ENCODE data around the gene SHOX.
"Not testable (repeated sequence)": the region's sequence is repeated elsewhere in the genome, so short reads cannot be mapped to it uniquely, and the experiment has no call there.

Gene SHOX

DNA sequence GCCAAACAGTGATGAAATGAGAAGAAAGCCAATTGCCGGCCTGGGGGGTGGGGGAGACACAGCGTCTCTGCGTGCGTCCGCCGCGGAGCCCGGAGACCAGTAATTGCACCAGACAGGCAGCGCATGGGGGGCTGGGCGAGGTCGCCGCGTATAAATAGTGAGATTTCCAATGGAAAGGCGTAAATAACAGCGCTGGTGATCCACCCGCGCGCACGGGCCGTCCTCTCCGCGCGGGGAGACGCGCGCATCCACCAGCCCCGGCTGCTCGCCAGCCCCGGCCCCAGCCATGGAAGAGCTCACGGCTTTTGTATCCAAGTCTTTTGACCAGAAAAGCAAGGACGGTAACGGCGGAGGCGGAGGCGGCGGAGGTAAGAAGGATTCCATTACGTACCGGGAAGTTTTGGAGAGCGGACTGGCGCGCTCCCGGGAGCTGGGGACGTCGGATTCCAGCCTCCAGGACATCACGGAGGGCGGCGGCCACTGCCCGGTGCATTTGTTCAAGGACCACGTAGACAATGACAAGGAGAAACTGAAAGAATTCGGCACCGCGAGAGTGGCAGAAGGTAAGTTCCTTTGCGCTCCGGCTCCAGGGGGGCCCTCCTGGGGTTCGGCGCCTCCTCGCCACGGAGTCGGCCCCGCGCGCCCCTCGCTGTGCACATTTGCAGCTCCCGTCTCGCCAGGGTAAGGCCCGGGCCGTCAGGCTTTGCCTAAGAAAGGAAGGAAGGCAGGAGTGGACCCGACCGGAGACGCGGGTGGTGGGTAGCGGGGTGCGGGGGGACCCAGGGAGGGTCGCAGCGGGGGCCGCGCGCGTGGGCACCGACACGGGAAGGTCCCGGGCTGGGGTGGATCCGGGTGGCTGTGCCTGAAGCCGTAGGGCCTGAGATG is at the start of gene SHOX:
TSS of gene SHOX (plus strand) at position 180 of the 885 bp plus-strand sequence. CDS start at position 287, 107 bp downstream.
- DNase-seq (ENCODE audit: low read depth in 2 of 2), result no peak

DNA sequence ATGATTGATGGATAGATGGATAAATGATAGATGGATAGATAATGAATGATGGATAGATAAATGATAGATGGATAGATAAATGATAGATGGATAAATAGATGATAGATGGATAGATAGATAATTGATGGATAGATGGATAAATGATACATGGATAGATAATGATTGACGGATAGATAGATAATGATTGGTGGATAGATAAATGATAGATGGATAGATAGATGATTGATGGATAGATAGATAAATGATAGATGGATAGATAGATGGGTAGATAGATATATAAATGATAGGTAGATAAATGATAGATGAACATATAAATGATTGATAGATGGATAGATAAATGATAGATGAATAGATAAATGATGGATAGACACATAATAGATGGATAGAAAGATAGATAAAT is 49.5 kb upstream of the SHOX start:
- DNase-seq (ENCODE audit: low read depth in 2 of 2), result no peak

DNA sequence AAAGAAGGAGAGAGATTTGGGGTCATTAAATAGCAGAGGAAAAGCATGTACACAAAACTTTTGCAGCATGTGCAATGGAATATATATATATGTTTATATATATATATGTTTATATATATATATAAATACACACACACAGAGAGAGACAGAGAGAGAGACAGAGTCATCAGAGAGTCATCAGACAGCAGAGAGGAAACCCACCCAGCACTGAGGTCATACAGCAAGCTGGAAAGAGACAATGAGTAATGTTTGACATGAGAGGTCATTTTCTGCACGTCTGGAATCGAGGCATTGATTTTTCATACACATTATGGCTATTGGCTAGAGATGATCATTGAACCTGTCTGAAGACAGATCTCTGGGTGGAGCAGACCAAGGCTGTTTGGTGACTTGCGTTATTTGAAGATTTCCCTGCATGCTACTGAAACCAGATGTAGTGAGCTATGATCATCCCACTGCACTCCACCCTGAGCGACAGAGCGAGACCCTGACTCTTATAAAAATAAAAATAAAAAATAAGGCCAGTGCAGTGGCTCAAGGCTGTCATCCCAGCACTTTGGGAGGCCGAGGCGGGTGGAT is 48.8 kb upstream of the SHOX start:
- DNase-seq (ENCODE audit: low read depth in 2 of 2), result no peak

DNA sequence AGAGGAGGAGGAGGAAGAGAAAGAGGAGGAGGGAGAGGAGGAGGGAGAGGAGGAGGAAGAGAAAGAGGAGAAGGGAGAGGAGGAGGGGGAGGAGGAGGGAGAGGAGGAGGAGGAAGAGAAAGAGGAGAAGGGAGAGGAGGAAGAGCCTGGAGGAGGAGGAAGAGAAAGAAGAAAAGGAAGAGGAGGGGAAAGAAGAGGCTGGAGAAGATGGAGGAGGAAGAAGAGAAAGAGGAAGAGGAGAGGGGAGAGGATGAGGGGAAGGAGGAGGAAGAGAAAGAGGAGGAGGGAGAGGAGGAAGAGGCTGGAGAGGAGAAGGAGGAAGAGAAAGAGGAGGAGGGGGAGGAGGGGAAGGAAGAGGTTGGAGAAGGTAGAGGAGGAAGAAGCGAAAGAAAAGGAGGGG is 46.0 kb upstream of the SHOX start:
- DNase-seq (ENCODE audit: low read depth in 2 of 2), result no peak

DNA sequence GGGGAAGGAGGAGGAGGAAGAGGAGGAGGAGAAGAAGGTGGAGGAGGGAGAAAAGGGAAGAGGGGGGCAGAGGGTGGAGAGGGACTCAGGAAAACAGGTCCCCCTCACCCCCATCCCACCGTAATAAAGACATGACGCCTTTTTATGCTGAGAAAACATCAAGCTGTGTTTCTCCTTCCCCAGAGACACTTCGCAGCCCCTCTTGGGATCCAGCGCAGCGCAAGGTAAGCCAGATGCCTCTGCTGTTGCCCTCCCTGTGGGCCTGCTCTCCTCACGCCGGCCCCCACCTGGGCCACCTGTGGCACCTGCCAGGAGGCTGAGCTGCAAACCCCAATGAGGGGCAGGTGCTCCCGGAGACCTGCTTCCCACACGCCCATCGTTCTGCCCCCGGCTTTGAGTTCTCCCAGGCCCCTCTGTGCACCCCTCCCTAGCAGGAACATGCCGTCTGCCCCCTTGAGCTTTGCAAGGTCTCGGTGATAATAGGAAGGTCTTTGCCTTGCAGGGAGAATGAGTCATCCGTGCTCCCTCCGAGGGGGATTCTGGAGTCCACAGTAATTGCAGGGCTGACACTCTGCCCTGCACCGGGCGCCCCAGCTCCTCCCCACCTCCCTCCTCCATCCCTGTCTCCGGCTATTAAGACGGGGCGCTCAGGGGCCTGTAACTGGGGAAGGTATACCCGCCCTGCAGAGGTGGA is 45.3 kb upstream of the SHOX start:
- no peak for DNase-seq (ENCODE audit: low read depth in 2 of 2)

DNA sequence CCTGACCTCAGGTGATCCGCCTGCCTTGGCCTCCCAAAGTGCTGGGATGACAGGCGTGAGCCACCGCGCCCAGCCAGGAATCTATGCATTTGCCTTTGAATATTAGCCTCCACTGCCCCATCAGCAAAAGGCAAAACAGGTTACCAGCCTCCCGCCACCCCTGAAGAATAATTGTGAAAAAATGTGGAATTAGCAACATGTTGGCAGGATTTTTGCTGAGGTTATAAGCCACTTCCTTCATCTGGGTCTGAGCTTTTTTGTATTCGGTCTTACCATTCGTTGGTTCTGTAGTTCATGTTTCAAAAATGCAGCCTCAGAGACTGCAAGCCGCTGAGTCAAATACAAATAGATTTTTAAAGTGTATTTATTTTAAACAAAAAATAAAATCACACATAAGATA is 44.2 kb upstream of the SHOX start:
- DNase-seq (ENCODE audit: low read depth in 2 of 2), result no peak

DNA sequence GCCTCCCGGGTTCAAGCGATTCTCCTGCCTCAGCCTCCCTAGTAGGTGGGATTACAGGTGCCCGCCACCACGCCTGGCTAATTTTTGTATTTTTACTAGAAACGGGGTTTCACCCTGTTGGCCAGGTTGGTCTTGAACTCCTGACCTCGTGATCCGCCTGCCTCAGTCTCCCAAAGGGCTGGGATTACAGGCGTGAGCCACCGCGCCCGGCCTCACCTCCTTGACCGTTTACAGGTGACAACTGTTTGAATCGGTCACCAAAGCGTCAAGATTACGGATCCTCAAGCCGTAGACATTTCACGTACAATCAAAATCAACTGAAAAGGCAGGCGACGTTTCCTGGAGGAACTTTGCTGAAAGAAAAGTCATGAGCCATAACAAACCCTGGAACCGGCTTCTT is 41.3 kb upstream of the SHOX start:
- not testable (repeated sequence) for DNase-seq (ENCODE audit: low read depth in 2 of 2)

DNA sequence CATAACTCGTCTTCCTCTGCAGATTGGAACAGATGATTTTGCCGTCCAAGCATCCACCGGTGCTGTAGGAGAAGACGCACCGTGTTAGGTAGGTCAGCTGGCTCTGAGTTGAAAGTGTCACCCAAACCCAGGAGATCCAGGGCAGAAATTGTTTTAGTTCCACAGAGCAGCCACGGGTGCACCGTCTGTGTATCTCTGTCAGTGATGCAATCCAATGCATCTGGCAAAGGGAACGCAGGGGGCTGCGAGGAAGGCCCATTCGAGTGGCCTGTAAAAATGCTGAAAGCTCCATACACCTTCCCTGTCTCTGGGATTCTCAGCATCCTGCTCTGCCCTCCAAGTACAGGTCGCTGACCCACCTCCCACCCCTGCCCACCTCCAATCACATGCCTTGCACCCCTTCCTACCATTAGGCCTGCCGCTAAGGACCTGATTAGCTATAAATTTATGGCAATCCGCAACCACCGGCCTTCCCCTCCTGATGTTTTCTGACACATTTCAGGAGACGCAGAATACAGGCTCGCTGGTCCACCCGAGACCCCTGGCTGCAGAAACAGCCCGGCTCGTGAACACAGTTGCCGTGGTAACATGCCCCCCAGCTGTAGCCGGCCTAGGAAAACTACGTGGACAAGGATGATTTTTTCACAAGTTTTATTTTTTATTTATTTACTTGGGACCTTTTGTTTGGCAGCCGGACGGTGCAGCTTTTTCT is 39.7 kb upstream of the SHOX start:
- no peak for DNase-seq (ENCODE audit: low read depth in 2 of 2)

DNA sequence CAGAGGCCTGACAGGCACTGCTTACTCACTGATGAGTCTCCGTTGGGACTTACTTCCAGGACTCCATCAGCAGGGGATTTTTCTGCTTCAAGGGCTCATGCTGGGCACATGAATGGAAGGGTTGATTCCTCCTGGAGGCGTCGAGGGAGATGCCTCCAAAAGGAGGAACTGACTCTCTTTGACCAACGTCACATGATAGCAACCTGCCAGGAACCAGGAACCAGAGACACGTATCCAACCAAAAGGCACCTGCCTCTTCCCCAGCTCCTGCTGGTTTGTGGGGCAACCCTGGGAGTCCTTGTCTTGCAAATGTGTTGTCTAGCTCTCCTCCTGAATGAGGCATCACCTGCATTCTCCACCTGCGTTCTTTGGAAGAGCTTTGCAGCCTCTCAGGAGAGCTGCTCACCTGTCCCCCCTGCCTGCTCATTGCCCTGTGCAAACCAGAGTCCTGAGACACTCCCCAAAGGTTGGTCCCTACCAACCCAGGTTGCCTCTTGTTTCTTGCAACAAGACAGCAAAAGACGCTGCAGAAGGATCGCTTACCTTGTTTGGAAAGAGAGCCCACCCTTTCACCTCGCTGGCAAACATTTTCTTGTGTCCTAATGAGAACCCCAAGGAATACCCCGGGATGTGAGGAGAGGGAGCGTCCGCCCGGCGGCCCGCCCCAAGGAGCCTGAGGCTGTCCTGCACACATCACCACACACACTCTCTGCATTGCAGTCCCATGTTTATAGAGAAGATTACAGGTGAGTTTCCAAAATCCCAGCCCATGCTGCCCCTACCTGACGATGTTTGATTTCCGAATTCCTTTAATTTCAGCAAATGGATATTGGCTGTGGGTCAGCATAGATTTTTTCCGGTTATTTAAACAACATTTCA is 30.5 kb upstream of the SHOX start:
- DNase-seq (ENCODE audit: low read depth in 2 of 2), result no peak

DNA sequence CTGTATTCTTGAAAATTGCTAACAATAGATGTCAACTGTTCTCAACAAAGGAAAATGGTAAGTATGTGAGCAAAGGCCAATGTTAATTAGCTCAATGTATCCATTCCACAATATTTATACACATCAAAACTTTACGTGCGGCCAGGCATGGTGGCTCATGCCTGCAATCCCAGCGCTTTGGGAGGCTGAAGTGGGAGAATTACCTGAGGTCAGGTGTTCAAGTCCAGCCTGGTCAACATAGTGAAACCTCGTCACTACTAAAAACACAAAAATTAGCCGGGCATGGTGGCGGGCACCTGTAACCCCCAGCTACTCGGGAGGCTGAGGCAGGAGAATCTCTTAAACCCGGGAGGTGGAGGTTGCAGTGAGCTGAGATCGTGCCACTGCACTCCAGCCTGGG is 27.6 kb upstream of the SHOX start:
- not testable (repeated sequence) for DNase-seq (ENCODE audit: low read depth in 2 of 2)

DNA sequence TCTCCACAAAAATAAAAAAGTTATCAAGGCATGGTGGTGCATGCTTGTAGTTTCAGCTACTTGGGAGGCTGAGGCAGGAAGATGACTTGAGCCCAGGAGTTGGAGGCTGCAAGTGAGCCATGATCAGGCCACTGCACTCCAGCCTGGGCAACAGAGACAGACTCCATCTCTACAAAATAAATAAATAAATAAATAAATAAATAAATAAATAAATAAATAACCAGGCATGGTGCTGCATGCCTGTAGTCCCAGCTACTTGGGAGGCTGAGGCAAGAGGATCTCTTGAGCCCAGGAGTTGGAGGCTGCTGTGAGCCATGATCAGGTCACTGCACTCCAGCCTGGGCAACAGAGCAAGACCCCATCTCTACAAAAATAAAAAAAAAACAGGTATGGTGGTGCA is 26.0 kb upstream of the SHOX start:
- not testable (repeated sequence) for DNase-seq (ENCODE audit: low read depth in 2 of 2)

DNA sequence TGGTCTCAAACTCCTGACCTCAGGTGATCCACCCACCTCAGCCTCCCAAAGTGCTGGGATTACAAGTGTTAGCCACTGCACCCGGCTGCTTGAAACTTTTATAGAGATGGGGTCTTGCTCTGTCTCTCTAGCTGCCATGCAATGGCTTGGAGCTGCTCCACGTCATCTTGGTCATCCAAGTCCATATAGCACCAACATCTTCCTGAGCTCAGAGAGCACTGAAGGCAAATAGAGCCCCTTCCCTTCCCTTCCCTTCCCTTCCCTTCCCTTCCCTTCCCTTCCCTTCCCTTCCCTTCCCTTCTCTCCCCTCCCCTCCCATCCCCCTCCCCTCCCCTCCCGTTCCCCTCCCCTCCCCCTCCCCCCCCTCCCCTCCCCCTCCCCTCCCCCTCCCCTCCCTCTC is 22.5 kb upstream of the SHOX start:
- not testable (repeated sequence) for DNase-seq (ENCODE audit: low read depth in 2 of 2)

DNA sequence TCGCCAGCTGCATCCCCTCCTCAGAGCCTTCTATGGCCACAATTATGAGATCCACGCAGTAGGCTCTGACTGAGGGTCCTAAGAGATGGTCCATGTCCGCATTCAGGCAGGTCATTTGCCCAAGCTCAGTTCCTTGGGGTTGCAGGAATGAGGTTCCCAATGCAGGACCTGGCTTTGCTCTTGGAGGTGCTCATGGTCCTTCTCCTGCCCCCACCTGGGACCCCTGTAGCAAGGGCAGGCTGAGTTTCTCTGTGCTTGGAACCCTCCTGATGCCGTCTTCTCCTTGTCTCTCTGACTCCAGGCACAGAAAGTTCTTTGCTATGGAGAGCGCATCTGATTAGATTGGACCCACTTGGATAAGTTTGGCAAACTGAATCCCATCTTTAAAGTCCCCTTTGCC is 16.5 kb upstream of the SHOX start:
- no peak for DNase-seq (ENCODE audit: low read depth in 2 of 2)

DNA sequence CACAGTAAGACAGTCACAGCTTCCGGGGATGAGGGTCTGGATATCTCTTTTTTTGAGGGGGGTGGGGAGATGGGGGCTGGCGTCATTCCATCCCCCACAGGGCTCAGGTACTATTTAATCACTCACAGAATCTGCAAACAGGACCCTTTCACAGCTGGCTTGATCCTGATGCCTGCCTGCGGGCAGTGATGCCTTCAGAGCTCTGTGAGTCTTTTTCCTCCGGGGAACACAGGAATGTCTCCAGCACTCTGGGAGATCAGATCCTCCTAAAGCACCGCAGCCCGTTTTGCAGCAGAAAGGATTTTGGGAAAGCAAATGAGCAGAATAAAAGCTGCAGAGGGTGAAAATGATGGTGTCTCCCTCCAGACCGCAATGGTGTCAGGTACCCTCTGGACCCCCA is 13.2 kb upstream of the SHOX start:
- DNase-seq (ENCODE audit: low read depth in 2 of 2), result no peak

DNA sequence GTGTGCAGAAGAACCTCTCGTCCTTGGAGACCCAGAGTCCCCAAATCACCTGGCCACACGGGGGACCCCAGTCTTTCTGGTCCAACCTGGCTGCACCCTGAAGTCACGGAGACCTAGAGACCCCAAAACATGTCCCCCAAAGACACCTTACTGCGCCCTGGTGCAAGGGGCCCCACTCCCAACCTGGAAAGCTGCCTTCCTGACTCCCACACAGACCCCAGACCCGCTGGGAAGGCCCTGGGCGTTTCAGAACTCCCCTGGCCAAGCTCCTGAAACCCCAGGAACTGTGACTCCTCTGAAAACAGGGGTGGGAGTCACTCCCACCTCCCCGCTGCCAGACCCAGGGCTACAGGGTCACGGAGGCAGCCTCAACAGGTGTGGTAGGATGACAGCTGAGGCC is 12.7 kb upstream of the SHOX start:
- DNase-seq (ENCODE audit: low read depth in 2 of 2), result no peak

DNA sequence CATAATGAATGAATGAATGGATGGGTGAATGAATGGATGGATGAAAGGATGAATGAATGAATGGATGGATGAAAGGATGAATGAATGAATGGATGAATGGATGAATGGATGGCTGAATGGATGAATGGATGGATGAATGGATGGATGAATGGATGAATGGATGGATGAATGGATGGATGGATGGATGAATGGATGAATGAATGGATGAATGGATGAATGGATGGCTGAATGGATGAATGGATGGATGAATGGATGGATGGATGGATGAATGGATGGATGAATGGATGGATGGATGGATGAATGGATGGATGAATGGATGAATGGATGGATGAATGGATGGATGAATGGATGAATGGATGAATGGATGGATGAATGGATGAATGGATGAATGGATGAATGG is 12.3 kb upstream of the SHOX start:
- DNase-seq (ENCODE audit: low read depth in 2 of 2), result not testable (repeated sequence)

DNA sequence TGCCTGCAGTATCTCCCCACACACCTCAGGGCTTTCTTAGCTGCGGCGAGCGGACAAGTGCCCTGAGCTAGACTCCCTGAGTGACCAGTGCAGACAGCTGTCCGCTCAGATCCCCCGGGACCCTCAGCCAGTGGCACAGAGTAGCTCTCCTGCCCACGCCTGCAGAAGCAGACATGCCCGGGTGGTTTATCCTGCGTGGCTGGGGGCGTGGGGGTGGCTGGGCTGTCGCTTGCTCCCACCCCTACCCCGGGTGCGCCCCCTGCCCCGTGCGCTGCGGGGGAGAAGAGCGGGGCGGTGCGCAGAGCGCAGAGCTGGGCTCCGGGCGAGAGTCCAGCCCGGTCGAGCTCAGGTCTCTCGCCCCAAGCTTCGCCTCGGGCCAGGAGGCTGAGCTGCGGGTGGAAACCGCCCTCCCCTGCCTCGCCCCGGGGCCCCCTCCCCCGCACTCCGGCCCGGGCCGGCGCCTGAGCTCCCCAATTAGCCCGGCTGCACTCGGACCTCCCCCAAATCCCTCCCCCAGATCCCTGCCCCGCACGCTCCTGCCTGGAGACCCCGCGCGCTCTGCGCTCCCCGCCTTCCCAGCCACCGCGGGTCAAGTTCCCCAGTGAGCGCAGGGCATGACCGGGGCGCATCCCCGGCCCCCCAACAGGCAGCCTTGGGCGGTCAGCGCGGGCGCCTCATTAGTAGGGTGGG is 11.7 kb upstream of the SHOX start:
- no peak for DNase-seq (ENCODE audit: low read depth in 2 of 2)

DNA sequence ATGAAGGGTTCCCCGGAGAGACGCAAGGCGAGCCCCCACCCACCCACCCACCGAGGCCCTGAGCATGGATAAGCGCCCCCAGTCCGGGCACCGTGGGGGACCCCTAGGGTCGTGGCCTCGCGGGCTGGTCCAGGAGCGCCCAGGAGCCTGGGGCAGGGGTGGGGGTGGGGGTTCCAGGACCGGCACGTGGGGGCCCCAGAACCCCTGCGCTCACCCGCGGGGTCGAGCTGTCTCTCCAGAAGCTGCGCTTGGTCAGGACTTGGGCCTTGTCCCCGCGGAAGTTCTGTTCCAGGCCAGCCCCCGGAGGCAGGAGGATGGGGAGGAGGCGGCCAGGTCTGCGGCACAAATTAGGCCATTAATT is 11.2 kb upstream of the SHOX start:
- no peak for DNase-seq (ENCODE audit: low read depth in 2 of 2)

DNA sequence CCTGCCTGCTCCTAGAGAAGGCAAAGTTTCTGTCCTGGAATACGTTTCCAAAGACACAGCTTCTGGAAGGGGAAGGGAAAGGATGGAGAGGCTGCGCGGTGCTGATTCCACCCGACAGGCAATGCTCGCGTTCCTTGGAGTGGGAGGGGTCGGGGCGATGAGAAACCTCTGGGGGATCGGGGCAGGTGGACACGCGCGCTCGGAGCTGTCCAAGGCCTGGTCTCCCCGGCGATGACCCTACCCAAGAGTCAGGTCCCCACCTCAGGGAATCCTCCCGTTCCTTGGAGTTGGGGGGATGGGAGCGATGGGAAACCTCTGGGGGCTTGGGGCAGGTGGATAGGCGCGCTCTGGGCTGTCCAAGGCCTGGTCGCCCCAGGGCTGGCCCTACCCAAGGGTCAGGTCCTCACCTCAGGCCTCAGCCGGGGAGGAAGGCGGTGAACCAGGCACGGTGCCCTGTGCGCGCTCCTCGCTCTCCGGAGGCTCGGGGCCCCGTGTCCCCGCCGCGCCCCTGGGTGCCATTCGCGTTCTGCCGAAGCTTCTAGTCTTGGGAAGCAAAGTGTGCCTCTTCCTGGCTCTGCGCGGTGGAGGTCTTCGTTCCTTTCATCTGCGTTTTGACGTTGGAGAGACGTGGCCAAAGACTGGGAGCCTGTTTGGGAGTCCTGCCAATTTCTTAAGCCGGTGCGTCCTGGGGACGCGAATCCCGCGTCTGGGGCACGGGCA is 10.6 kb upstream of the SHOX start:
- DNase-seq (ENCODE audit: low read depth in 2 of 2), result no peak

Data from activated CD8-positive, alpha-beta memory T cell treated with anti-CD3 and anti-CD28 coated beads for 4 hours (primary cell).